SKM-1 treated with dmso at 0.1 percent for 144 hours (cell line): Measurements from ENCODE around the gene TAL1.
A peak's percentile ranks its signal among the peaks of the same experiment; 100 is the strongest.

ENCODE experiments used
- DNase-seq: peaks from one replicate; lab custom pipeline; 2025; ENCODE audit not compliant: unreplicated experiment; lab: John Stamatoyannopoulos, UW

The TAL1 gene

GRCh38 chr1:47178020-47178419 lies 54.0 kb downstream of the TAL1 start:
- no peak for DNase-seq

DNA sequence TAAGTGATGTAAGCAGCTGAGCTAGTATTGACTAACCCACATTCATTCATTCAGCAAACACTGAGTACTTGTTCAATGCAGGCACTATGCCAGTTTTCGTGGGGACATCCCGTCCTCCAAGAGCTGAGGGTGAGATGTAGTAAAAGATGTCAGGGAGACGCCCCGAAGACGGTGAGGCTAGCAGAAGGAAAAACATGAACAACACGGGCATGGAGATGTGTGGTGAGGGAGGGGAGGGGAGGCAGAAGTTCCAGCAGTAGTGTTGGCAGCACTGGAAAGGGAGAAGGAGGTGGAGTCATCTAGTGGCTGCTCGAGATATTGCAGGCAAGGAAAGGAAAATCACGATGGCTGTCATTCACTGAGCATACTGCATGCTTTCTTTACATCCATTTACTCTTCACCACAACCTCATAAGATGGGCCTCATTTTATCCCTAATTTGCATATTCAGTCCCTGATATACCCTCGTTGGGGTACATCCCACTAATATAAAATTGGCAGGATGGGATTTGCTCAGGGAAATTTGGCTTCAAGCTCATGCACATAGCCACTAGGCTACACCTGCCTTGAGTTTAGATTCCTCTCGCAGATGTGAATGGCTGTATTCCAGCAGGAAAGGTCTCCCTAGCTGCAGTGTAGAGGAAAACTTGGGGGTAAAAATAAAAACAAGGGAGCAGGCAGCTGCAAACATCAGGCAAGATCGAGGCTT lies 56.6 kb downstream of the TAL1 start:
- DNase-seq, result peak; percentile 72

- no peak for DNase-seq
These were observed 57.4 kb downstream of the TAL1 start for GRCh38 chr1:47174656-47175020.

- no peak for DNase-seq
These were observed 59.2 kb downstream of the TAL1 start for GRCh38 chr1:47172782-47173181.
